Right atrium auricular region (tissue), 2 donors: ENCODE measurements around the gene DCAF10. TPM values are rescaled to one million over a fixed set of nuclear protein-coding genes. Genes with fewer than 3 reads are reported as not detected.

Experiments used
- DNase-seq: peaks from one replicate; pipeline ENCODE4 v3.0.0-alpha.2; 2019; ENCODE audit warnings: low spot score
- H3K27ac ChIP-seq, 2 donors: fragments of 200-600 bp; sonication (generic); 1 replicate in 1 of 2; 2 replicates in 1 of 2; pipeline ENCODE4 v1.5.1; 2016 to 2019
- H3K27me3 ChIP-seq, 2 donors: fragments of 200-600 bp; sonication (generic); one replicate each; pipeline versions ENCODE4 v1.5.1 to v1.6.0; 2017 to 2019
- H3K36me3 ChIP-seq: fragments of 200-600 bp; sonication (generic); one replicate; pipeline ENCODE4 v1.5.1; 2016
- H3K4me1 ChIP-seq, 2 donors: fragments of 200-600 bp; sonication (generic); one replicate each; pipeline versions ENCODE4 v1.5.1 to v1.6.0; 2017 to 2019
- H3K4me3 ChIP-seq, 2 donors: fragments of 200-600 bp; sonication (generic); 1 replicate in 1 of 2; 2 replicates in 1 of 2; pipeline ENCODE4 v1.5.1; 2017 to 2019; ENCODE audit warnings: mild to moderate bottlenecking in 1 of 2, moderate library complexity in 1 of 2
- H3K9me3 ChIP-seq, 2 donors: fragments of 200-600 bp; sonication (generic); one replicate each; pipeline ENCODE4 v1.5.1; 2019
- CTCF ChIP-seq, 2 donors: fragments of 200-600 bp; sonication (generic); IDR thresholded peaks; one replicate each; pipeline ENCODE4 v1.5.1; 2019; ENCODE audit warnings: antibody characterized with exemption in 2 of 2
- total RNA-seq, 2 donors: library from RNA; depleted of rRNA; stranded (reverse); fragments of >200 nt; gene quantifications; one replicate each; pipeline ENCODE4 v1.1.0, GENCODE V29; 2016

Gene DCAF10
- total RNA-seq, 2 donors from 2014 or later, result 14.1 to 18.2 TPM

GRCh38 chr9:37787059-37787458 is 13.5 kb upstream of the DCAF10 start:
- no peak overlapping the region for H3K4me3 ChIP-seq
- no peak for DNase-seq

GRCh38 chr9:37788332-37788731 is 12.3 kb upstream of the DCAF10 start:
- H3K9me3 ChIP-seq, result no peaks in the 10 kb centered on the region
- TF ChIP-seq CTCF (IDR thresholded peaks at IDR 0.05), result no peak

More at GRCh38 chr9:37787059-37787458, 13.5 kb upstream of the DCAF10 start:
- Histone ChIP-seq H3K9me3 (no peaks in the 10 kb centered on the region), H3K27ac (no peak overlapping the region), H3K27me3 (no peaks in the 10 kb centered on the region), H3K4me1 (peaks cover 0 to 15% of the 10 kb centered on the region in 2 donors), H3K36me3 (peaks cover 11% of the 10 kb centered on the region)
- no peak for TF ChIP-seq CTCF (IDR thresholded peaks at IDR 0.05)

GRCh38 chr9:37790096-37790495 is 10.5 kb upstream of the DCAF10 start:
- no peak for TF ChIP-seq CTCF (IDR thresholded peaks at IDR 0.05)
- no peaks in the 10 kb centered on the region for H3K27me3 ChIP-seq
- H3K4me3 ChIP-seq, result no peak overlapping the region

More at GRCh38 chr9:37788332-37788731, 12.3 kb upstream of the DCAF10 start:
- no peak for DNase-seq
- Histone ChIP-seq H3K4me1 (peaks cover 0 to 11% of the 10 kb centered on the region in 2 donors), H3K36me3 (no peaks in the 10 kb centered on the region), H3K4me3 (no peak overlapping the region), H3K27ac (no peak overlapping the region), H3K27me3 (no peaks in the 10 kb centered on the region)

GRCh38 chr9:37792122-37792521 is 8.5 kb upstream of the DCAF10 start:
- Histone ChIP-seq H3K4me1 (no peaks in the 10 kb centered on the region), H3K27ac (no peak overlapping the region), H3K4me3 (no peak overlapping the region), H3K27me3 (no peaks in the 10 kb centered on the region), H3K9me3 (no peaks in the 10 kb centered on the region), H3K36me3 (no peaks in the 10 kb centered on the region)
- TF ChIP-seq CTCF (IDR thresholded peaks at IDR 0.05), result no peak
- DNase-seq, result no peak

More at GRCh38 chr9:37790096-37790495, 10.5 kb upstream of the DCAF10 start:
- DNase-seq, result no peak
- H3K36me3 ChIP-seq, result no peaks in the 10 kb centered on the region
- no peaks in the 10 kb centered on the region for H3K4me1 ChIP-seq
- no peaks in the 10 kb centered on the region for H3K9me3 ChIP-seq
- H3K27ac ChIP-seq, result no peak overlapping the region

- no peak for DNase-seq
- no peaks in the 10 kb centered on the region for H3K36me3 ChIP-seq
- H3K9me3 ChIP-seq, result no peaks in the 10 kb centered on the region
- H3K4me3 ChIP-seq, result no peak overlapping the region
- H3K4me1 ChIP-seq, result peaks cover 0 to 8% of the 10 kb centered on the region in 2 donors
- TF ChIP-seq CTCF (IDR thresholded peaks at IDR 0.05), result no peak
- no peaks in the 10 kb centered on the region for H3K27me3 ChIP-seq
- H3K27ac ChIP-seq, result no peak overlapping the region
Observed at GRCh38 chr9:37796232-37796631, 4.4 kb upstream of the DCAF10 start.

- Histone ChIP-seq H3K27ac (no peak overlapping the region), H3K4me3 (no peak overlapping the region), H3K9me3 (no peaks in the 10 kb centered on the region), H3K27me3 (no peaks in the 10 kb centered on the region), H3K36me3 (no peaks in the 10 kb centered on the region), H3K4me1 (peaks cover 0 to 31% of the 10 kb centered on the region in 2 donors)
- TF ChIP-seq CTCF (IDR thresholded peaks at IDR 0.05), result no peak
- no peak for DNase-seq
Observed at GRCh38 chr9:37798677-37799076, 1.9 kb upstream of the DCAF10 start.
